Smooth muscle cell (in vitro differentiated cells): Measurements from ENCODE around the gene HJV. TPM values are rescaled to one million over a fixed set of nuclear protein-coding genes. Genes with fewer than 3 reads are reported as not detected.
"Not testable (repeated sequence)": the region's sequence is repeated elsewhere in the genome, so short reads cannot be mapped to it uniquely, and the experiment has no call there.

Experiments used
- DNase-seq: peaks from one replicate; lab custom pipeline; 2025; ENCODE audit not compliant: unreplicated experiment; lab: John Stamatoyannopoulos, UW
- H2AFZ ChIP-seq: fragments of 200-600 bp; sonication (generic); 2 replicates; pipeline ENCODE4 v1.6.0; 2016; ENCODE audit warnings: antibody characterized with exemption, low read depth, mild to moderate bottlenecking
- H3F3A ChIP-seq: fragments of 200-600 bp; sonication (generic); 2 replicates; pipeline ENCODE4 v1.6.0; 2017; ENCODE audit warnings: antibody characterized with exemption, low read depth
- H3K27ac ChIP-seq: fragments of 200-600 bp; sonication (generic); 2 replicates; pipeline ENCODE4 v1.5.1; 2016; ENCODE audit warnings: low read depth, mild to moderate bottlenecking
- H3K27me3 ChIP-seq: fragments of 200-600 bp; sonication (generic); 2 replicates; pipeline ENCODE4 v1.6.1; 2016; ENCODE audit warnings: low read depth, mild to moderate bottlenecking
- H3K36me3 ChIP-seq: fragments of 200-600 bp; sonication (generic); 2 replicates; pipeline ENCODE4 v1.5.1; 2016; ENCODE audit warnings: low read depth
- H3K4me1 ChIP-seq: fragments of 200-600 bp; sonication (generic); 2 replicates; pipeline ENCODE4 v1.5.1; 2016; ENCODE audit warnings: low read depth
- H3K4me2 ChIP-seq: fragments of 200-600 bp; sonication (generic); 2 replicates; pipeline ENCODE4 v1.6.0; 2016; ENCODE audit warnings: mild to moderate bottlenecking
- H3K4me3 ChIP-seq: fragments of 200-600 bp; sonication (generic); 2 replicates; pipeline ENCODE4 v1.5.1; 2016; ENCODE audit warnings: mild to moderate bottlenecking
- H3K79me2 ChIP-seq: fragments of 200-600 bp; sonication (generic); 2 replicates; pipeline ENCODE4 v1.6.0; 2016; ENCODE audit warnings: low read depth, mild to moderate bottlenecking
- H3K9ac ChIP-seq: fragments of 200-600 bp; sonication (generic); 2 replicates; pipeline ENCODE4 v1.6.0; 2016; ENCODE audit warnings: low read depth
- H3K9me3 ChIP-seq: fragments of 200-600 bp; sonication (generic); replicated peaks from 2 replicates; pipeline ENCODE4 v1.5.1; 2016; ENCODE audit warnings: low read depth
- H4K20me1 ChIP-seq: fragments of 200-600 bp; sonication (generic); 2 replicates; pipeline ENCODE4 v1.6.0; 2016; ENCODE audit warnings: low read depth
- WGBS: methylation state at CpG from one replicate; pipeline ENCODE4 v1.1.7; 2016; ENCODE audit warnings: low lambda C conversion rate; 5-methylcytosine and 5-hydroxymethylcytosine counted together
- polyA plus RNA-seq: library from polyadenylated mRNA; unstranded; fragments of >200 nt; fragmentation: Nextera tagmentation; extraction: Ambion mirVana; gene quantifications from 2 replicates; pipeline ENCODE4 v1.2.1, GENCODE V29; 2016
- total RNA-seq: library from RNA; depleted of rRNA; stranded (reverse); fragments of >200 nt; gene quantifications from 2 replicates; pipeline ENCODE4 v1.2.3, GENCODE V29; 2014
- TF ChIP-seq, protein P1 (sequence below): fragments of 200-600 bp; sonication (generic); IDR thresholded peaks from 2 replicates; pipeline ENCODE4 v1.5.1; 2017; ENCODE audit warnings: borderline replicate concordance, mild to moderate bottlenecking, antibody characterized with exemption; ENCODE audit not compliant: insufficient read depth, poor library complexity, severe bottlenecking

Gene HJV
- total and polyA plus RNA-seq, 2 experiments from 2014 or later, result not detected

DNA sequence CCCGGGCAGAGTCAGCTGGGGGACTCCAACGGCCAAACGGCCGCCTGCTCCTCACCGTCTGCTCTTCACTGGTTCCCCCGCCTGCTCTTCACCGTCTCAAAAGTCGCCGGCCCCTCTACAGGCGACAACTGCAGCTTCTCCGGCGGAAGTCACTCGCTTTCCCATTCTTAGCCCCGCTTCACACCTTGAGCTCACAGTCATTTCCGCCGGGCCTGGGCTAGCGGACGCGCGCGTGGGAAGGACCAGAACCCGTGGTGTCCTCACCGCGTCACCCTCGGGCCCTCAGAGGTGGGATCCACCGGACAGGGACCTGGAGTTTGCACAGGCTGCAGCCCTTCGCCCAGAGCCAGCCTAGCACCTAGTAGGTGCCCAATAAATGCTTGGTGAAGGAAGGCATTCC is 27.9 kb upstream of the HJV start:
- Histone ChIP-seq H3K4me2 (no peak overlapping the region), H3F3A (no peaks in the 10 kb centered on the region), H3K27me3 (no peaks in the 10 kb centered on the region), H3K36me3 (no peaks in the 10 kb centered on the region), H3K79me2 (no peaks in the 10 kb centered on the region), H3K4me1 (peaks cover 4% of the 10 kb centered on the region), H3K27ac (no peak overlapping the region), H4K20me1 (no peaks in the 10 kb centered on the region), H3K9ac (no peak overlapping the region), H3K4me3 (no peak overlapping the region), H2AFZ (no peak overlapping the region), H3K9me3 (no peaks in the 10 kb centered on the region)
- TF ChIP-seq, protein P1, sequence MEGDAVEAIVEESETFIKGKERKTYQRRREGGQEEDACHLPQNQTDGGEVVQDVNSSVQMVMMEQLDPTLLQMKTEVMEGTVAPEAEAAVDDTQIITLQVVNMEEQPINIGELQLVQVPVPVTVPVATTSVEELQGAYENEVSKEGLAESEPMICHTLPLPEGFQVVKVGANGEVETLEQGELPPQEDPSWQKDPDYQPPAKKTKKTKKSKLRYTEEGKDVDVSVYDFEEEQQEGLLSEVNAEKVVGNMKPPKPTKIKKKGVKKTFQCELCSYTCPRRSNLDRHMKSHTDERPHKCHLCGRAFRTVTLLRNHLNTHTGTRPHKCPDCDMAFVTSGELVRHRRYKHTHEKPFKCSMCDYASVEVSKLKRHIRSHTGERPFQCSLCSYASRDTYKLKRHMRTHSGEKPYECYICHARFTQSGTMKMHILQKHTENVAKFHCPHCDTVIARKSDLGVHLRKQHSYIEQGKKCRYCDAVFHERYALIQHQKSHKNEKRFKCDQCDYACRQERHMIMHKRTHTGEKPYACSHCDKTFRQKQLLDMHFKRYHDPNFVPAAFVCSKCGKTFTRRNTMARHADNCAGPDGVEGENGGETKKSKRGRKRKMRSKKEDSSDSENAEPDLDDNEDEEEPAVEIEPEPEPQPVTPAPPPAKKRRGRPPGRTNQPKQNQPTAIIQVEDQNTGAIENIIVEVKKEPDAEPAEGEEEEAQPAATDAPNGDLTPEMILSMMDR, result no peak
- no peak for DNase-seq
- WGBS, result 88% methylated on average over 26 of the region's 27 CpGs

DNA sequence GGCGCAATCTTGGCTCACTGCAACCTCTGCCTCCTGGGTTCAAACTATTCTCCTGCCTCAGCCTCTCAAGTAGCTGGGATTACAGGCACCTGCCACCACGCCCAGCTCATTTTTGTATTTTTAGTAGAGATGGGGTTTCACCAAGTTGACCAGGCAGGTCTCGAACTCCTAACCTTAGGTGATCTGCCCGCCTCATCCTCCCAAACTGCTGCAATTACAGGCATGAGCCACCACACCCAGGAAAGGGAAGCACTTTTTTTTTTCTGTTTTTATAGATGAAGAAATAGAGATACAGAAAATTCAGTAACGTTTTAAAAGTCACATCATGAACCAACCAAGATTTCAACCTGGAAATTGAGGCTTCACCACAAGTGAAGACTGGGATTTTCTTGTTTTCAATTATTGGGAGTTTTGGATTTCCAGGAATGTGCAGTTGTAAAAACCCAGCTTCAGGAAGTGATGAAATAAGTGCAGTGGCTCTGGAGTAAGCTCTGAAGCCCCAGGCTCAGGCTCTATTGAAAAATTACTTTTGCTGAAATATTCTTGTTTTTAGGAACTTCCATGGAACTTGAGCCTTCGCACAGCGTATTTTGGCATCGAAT is 27.1 kb upstream of the HJV start:
- H3F3A ChIP-seq, H3K4me1 ChIP-seq, DNase-seq, H3K27me3 ChIP-seq, H3K4me2 ChIP-seq, H4K20me1 ChIP-seq, H3K4me3 ChIP-seq, H2AFZ ChIP-seq, H3K9me3 ChIP-seq, H3K36me3 ChIP-seq, H3K79me2 ChIP-seq, H3K9ac ChIP-seq: not testable (repeated sequence)
- H3K27ac ChIP-seq, result peak overlapping the region; percentile 16
- 81% methylated on average over 8 of the region's 8 CpGs for WGBS

DNA sequence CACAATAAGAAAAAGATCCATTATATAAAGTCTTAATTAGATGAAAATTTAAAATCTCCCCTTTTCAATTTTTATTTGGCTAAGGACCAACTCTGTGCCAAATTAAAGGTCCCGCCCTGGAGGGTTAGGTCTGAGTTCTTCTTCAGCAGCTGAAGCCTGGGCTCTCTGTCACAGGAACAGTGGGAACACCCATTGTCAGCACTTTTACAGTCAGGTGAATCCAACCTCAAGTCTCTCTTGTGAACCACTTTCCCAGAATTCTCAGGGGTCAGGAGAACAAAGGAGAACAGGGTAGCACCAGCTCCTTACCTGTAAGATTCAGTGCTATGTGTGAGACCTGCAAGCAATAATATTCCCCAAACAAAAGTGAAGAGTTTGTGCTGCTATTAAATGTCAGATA is 25.1 kb upstream of the HJV start:
- Histone ChIP-seq H3K4me1 (no peaks in the 10 kb centered on the region), H3K4me3 (no peak overlapping the region), H3K9me3 (no peaks in the 10 kb centered on the region), H3K36me3 (no peaks in the 10 kb centered on the region), H3K79me2 (no peaks in the 10 kb centered on the region), H3F3A (no peaks in the 10 kb centered on the region), H3K27ac (no peak overlapping the region), H3K27me3 (no peaks in the 10 kb centered on the region), H4K20me1 (no peaks in the 10 kb centered on the region), H3K4me2 (no peak overlapping the region), H3K9ac (no peak overlapping the region), H2AFZ (no peak overlapping the region)
- no peak for DNase-seq
- TF ChIP-seq, protein P1, result no peak
- 100% methylated on average over 1 of the region's 1 CpG for WGBS

DNA sequence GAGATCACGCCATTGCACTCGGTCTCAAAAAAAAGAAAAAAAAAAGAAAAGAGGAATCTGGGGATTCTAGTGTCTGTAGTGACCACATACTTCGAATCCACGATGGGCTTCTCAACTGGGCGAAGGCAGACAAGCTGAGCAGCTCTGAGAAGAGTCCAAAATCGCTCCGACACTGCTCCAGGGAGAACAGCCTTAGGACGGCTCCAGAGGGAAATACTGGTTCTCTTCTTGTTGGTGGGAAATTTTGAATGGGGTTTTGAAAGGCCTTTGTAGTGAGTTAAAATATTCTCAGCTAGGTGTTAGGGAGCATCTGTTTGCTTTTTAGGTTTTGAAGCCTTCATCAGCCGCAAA is 18.3 kb upstream of the HJV start:
- no peaks in the 10 kb centered on the region for H3K4me1 ChIP-seq
- TF ChIP-seq, protein P1, result no peak
- H4K20me1 ChIP-seq, result no peaks in the 10 kb centered on the region
- H2AFZ ChIP-seq, result no peak overlapping the region
- peaks cover 14% of the 10 kb centered on the region for H3F3A ChIP-seq
- no peaks in the 10 kb centered on the region for H3K79me2 ChIP-seq
- no peak for DNase-seq
- H3K36me3 ChIP-seq, result no peaks in the 10 kb centered on the region
- H3K4me2 ChIP-seq, result no peak overlapping the region
- no peaks in the 10 kb centered on the region for H3K27me3 ChIP-seq
- H3K9me3 ChIP-seq, result no peaks in the 10 kb centered on the region
- no peak overlapping the region for H3K4me3 ChIP-seq
- no peak overlapping the region for H3K9ac ChIP-seq
- 98% methylated on average over 9 of the region's 9 CpGs for WGBS
- H3K27ac ChIP-seq, result peak overlapping the region; percentile 79
